Left colon (tissue), 2 donors: ENCODE data around the gene CDC25C. TPM values are rescaled to one million over a fixed set of nuclear protein-coding genes. Genes with fewer than 3 reads are reported as not detected.
"Not testable (repeated sequence)": the region's sequence is repeated elsewhere in the genome, so short reads cannot be mapped to it uniquely, and the experiment has no call there.

Source experiments
- ATAC-seq: fragments of 200-7000 bp; cut with Tn5 transposase; one replicate; pipeline ENCODE4 v1.9.1; 2020; ENCODE audit warnings: mild to moderate bottlenecking, moderate library complexity
- DNase-seq, 2 donors: peaks; one replicate each; pipeline ENCODE4 v3.0.0-alpha.2; 2020
- intact Hi-C, 2 donors: fragments of 100-400 bp; cut with DNase I in 1 of 2; cut with micrococcal nuclease in 1 of 2; formaldehyde crosslinking; loops; one replicate each; pipeline versions ENCODE4 v1.11.2 to v1.14.0; 2022; cut with DNase I, micrococcal nuclease
- total RNA-seq, 2 donors: library from RNA; stranded (reverse); fragmentation: NEBNext Ultra II Directional; extraction: Animal tissue kit (Norgen Biotek cat#: 25700); gene quantifications; one replicate each; pipeline ENCODE4 v1.2.1, GENCODE V29; 2021
- donor health status: DM: no; HTN: no; CAD: no.
- donor health status: DM: yes; HTN: yes; CAD: no.

The CDC25C gene
- total RNA-seq, 2 donors from 2014 or later = 1.3 to 2.4 TPM

GRCh38 chr5:138350563-138350890 is 18.9 kb upstream of the CDC25C start:
- intact Hi-C loops = no loop called here
- DNase-seq (no peak), ATAC-seq (no peak)

- DNase-seq (no peak), ATAC-seq (no peak)
- intact Hi-C loops = no loop called here
These were observed 18.4 kb upstream of the CDC25C start for GRCh38 chr5:138349852-138350562.

- DNase-seq = no peak
- intact Hi-C loops = no loop called here
- no peak for ATAC-seq
These were observed 15.3 kb upstream of the CDC25C start for GRCh38 chr5:138346889-138347288.

GRCh38 chr5:138344887-138345622 is 13.5 kb upstream of the CDC25C start:
- DNase-seq (no peak), ATAC-seq (no peak)
- intact Hi-C loops = no loop called here

GRCh38 chr5:138340008-138340407 is 8.4 kb upstream of the CDC25C start:
- intact Hi-C loops = no loop called here
- no peak for DNase-seq
- ATAC-seq = no peak

GRCh38 chr5:138339464-138339863 is 7.9 kb upstream of the CDC25C start:
- ATAC-seq = no peak

GRCh38 chr5:138339091-138339456 is 7.5 kb upstream of the CDC25C start:
- DNase-seq = peak in 1 of 2 donors; percentile 18
- intact Hi-C loops = no loop called here
- no peak for ATAC-seq

More at GRCh38 chr5:138339464-138339863, 7.9 kb upstream of the CDC25C start:
- intact Hi-C loops = no loop called here
- DNase-seq = no peak

- ATAC-seq = peak; percentile 6
- peak in 1 of 2 donors; percentile 14 for DNase-seq
- intact Hi-C loops = no loop called here
These were observed 6.9 kb upstream of the CDC25C start for GRCh38 chr5:138338411-138339090.

GRCh38 chr5:138337685-138338410 is 6.2 kb upstream of the CDC25C start, which contains the start of gene FAM53C:
TSS of gene FAM53C (plus strand) at chr5:138338266. CDS start at chr5:138341336, 3,070 bp downstream.
- peak; percentile 91 to 94 for DNase-seq
- intact Hi-C loops = no loop called here
- ATAC-seq = peak; percentile 92

- peak; percentile 80 to 81 for DNase-seq
- ATAC-seq = peak; percentile 53
- intact Hi-C loops = no loop called here
These were observed 5.5 kb upstream of the CDC25C start for GRCh38 chr5:138336952-138337684.

GRCh38 chr5:138334867-138335447 is 3.4 kb upstream of the CDC25C start:
- DNase-seq (no peak), ATAC-seq (no peak)
- intact Hi-C loops = no loop called here

GRCh38 chr5:138330813-138331448 is 673 bp downstream of the CDC25C start:
- DNase-seq = no peak
- intact Hi-C loops = no loop called here
- no peak for ATAC-seq

- DNase-seq, intact Hi-C loops, ATAC-seq: not testable (repeated sequence)
These were observed 13.4 kb downstream of the CDC25C start for GRCh38 chr5:138318211-138318610.

- no peak for ATAC-seq
- DNase-seq = no peak
- intact Hi-C loops = no loop called here
These were observed 15.2 kb downstream of the CDC25C start for GRCh38 chr5:138316355-138316754.

- intact Hi-C loops = no loop called here
- no peak for ATAC-seq
These were observed 15.8 kb downstream of the CDC25C start for GRCh38 chr5:138315751-138316278.

GRCh38 chr5:138305797-138306196 is 25.8 kb downstream of the CDC25C start:
- intact Hi-C loops = no loop called here
- DNase-seq (no peak), ATAC-seq (no peak)

More at GRCh38 chr5:138315751-138316278, 15.8 kb downstream of the CDC25C start:
- DNase-seq = no peak

GRCh38 chr5:138303372-138303771 is 28.2 kb downstream of the CDC25C start:
- ATAC-seq = no peak
- intact Hi-C loops = no loop called here
- no peak for DNase-seq
